ENCODE results near the gene IGF1R.
"Not testable (repeated sequence)": the region's sequence is repeated elsewhere in the genome, so short reads cannot be mapped to it uniquely, and the experiment has no call there.

The IGF1R gene

DNA sequence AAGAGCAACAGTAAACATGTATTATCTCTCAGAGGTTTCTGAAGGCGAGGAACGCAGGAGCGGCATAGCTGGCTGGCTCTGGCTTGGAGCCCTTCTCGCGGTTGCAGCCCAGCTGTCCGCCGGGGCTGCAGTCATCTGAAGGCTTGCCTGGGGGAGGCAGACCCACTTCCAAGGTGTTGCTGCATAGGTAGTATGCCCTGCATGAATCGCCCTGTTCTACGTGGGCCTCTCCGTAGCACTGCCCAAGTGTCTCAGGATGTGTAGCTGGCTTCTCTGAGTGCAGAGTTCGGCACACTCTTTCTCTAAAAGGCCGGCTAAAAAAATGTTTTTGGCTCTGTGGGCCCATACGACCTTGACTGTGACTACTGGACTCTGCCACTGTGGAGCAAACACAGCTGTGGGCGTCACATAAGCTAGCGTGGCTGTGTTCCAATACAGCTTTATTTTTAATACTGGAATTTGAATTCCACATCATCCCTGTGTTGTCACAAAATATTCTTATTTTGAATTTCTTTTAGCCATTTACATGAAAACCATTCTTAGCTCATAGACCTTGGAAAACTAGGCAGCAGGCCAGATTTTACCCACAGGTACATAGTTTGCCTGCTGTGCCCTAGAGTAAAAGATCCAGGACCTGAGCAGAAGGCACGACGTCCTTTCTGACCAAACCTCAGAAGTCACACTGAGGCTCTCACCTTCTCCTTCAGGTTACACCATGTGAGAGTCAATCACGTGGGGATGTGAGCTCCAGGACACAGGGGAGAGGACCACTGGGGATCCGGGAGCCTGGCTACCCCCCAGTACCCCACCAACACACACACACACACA, 303.4 kb downstream of the IGF1R start:
- no peak for DNase-seq

- DNase-seq = no peak
Observed at GRCh38 chr15:98952381-98952803, 304.1 kb downstream of the IGF1R start.

DNA sequence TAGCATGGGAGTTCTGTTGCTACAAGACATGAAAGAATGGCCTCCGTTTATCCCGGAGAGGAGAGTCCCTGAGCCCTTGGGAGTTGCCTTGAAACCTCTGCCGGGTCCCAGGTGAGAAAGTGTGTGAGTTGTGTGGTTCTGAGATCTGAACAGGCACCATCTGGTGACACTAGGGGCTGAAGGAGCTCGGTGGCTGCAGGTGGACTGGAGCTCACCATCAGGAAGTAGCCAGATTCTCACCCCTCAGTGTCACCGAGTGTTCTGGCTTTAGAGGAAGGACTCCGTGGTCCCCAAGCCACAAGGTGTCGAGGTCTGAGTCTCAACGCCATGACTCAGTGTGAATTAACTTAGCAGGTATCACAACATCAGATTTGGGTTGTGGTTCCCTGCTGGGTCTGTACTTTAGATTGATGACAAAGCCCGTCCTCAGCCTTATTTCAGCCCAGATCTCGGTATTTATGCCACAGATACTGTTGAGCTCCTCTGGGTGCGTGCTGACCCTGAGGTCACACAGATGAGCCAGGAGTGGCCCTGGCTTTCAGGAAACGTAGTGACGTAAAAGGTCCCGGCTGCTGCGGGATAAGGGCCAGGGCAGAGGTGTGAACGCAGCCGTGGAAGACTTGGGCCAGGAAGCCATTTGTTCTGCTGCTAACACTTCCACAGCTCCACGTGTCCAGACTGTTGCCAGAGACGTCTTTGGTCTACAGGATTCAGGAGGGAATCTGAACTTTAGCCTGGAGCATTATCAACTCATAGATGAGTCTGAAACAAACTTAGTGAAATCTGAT, 304.9 kb downstream of the IGF1R start:
- DNase-seq = no peak

DNA sequence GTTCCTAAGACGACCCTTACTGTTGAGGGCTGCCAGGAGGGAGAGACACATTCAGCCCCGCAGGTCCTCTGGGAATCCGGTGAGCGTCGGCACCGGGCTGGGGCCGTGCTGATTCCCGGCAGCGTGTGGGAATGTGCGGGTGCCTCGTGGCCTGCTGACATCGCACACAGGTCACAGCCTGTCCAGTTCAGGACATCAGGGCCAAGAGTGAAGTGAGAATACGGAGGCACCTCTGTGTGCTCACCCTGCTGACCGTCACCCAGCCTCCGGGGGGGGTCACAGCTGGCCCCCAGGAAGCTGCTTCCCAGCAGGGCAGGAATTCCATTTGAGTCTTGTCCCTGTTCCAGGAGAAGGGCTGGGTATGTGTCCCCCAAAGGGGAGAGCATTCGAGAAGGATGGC, 305.6 kb downstream of the IGF1R start:
- no peak for DNase-seq

DNA sequence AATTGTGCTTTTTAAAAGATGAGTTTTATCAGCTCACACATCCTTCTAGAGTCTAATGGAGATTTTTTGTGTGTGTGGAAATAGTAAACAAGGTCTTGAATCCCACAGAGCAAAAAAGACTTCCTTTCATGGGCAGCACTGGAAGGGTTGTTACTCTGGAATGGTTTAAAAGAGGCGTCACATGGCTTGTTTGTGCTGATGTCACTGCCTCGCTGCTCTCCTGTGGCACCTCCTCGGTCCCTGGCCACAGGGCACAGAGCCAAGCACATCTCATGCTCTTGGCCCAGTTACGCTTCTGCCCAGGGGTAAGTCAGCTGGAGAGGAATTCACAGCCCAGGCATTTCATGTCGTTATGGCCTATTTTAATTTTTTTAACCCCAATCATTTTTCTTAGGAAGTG, 306.1 kb downstream of the IGF1R start:
- no peak for DNase-seq

DNA sequence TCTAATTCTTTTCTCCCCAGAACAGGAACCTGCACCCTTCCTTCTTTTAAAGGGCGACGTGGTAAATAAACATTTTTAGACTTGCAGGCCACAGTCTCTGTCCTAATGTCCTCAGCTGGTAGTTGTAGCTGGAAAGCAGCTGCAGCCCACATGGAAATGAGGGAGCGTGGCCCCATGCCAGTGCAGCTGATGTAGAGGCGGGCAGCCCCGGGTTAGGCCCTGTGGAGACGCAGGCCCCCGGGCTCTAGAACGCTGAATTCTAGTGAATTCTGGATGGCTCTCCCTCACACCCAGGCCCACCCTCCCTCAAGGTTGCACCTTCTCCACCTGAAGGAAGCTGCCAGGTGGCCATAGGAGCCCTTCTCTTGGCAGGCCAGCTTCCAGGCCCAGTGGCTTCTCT, 307.0 kb downstream of the IGF1R start:
- DNase-seq = no peak

GRCh38 chr15:98955961-98956723, 307.8 kb downstream of the IGF1R start:
- no peak for DNase-seq

- no peak for DNase-seq
Observed at GRCh38 chr15:98956796-98957553, 308.6 kb downstream of the IGF1R start.

DNA sequence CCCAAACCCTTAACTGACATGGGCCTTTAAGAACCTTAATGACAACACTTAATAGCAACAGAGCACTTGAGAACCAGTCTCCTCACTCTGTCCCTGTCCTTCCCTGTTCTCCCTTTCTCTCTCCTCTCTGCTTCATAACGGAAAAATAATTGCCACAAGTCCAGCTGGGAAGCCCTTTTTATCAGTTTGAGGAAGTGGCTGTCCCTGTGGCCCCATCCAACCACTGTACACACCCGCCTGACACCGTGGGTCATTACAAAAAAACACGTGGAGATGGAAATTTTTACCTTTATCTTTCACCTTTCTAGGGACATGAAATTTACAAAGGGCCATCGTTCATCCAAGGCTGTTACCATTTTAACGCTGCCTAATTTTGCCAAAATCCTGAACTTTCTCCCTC, 309.3 kb downstream of the IGF1R start:
- DNase-seq = no peak

GRCh38 chr15:98958076-98958475, 309.7 kb downstream of the IGF1R start:
- DNase-seq = no peak

DNA sequence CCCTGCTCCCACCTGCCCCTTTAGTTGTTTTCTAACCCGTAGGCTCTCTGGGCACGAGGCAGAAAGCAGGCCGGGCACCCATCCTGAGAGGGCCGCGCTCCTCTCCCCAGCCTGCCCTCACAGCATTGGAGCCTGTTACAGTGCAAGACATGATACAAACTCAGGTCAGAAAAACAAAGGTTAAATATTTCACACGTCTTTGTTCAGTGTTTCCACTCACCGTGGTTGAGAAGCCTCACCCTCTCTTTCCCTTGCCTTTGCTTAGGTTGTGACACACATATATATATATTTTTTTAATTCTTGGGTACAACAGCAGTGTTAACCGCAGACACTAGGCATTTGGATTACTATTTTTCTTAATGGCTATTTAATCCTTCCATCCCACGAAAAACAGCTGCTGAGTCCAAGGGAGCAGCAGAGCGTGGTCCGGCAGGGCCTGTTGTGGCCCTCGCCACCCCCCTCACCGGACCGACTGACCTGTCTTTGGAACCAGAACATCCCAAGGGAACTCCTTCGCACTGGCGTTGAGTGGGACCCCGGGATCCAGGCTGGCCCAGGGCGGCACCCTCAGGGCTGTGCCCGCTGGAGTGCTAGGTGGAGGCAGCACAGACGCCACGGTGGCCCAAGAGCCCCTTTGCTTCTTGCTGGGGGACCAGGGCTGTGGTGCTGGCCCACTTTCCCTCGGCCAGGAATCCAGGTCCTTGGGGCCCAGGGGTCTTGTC, 310.7 kb downstream of the IGF1R start:
- DNase-seq = no peak

DNA sequence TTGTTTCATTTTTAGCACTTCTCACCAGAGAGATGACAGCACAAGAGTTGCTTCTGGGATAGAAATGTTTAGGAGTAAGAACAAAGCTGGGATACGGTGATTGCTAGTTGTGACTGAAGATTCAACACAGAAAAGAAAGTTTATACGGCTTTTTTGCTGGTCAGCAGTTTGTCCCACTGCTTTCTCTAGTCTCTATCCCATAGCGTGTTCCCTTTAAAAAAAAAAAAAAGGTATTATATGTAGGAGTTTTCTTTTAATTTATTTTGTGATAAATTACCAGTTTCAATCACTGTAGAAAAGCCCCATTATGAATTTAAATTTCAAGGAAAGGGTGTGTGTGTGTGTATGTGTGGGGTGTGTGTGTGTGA, 311.3 kb downstream of the IGF1R start:
- no peak for DNase-seq

DNA sequence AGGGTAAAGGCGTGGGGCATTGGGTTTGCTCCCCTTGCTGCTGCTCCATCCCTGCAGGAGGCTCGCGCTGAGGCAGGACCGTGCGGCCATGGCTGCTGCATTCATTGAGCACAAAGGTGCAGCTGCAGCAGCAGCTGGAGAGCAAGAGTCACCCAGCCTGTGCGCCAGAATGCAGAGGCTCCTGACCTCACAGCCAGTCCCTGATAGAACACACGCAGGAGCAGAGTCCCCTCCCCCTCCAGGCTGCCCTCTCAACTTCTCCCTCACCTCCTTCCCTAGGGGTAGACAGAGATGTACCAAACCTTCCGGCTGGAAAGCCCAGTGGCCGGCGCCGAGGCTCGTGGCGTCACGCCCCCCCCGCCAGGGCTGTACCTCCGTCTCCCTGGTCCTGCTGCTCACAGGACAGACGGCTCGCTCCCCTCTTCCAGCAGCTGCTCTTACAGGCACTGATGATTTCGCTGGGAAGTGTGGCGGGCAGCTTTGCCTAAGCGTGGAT, 312.3 kb downstream of the IGF1R start:
- no peak for DNase-seq

DNA sequence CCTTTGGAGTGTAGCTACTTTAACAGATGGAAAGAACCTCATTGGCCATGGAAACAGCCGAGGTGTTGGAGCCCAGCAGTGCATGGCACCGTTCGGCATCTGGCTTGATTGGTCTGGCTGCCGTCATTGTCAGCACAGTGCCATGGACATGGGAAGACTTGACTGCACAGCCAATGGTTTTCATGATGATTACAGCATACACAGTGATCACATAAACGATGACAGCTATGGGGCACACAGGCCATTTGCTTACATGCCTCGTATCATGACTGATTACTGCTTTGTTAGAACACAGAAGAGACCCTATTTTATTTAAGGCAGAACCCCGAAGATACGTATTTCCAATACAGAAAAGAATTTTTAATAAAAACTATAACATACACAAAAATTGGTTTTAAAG, 315.1 kb downstream of the IGF1R start:
- DNase-seq = no peak

GRCh38 chr15:98964466-98965133, 316.3 kb downstream of the IGF1R start:
- no peak for DNase-seq

DNA sequence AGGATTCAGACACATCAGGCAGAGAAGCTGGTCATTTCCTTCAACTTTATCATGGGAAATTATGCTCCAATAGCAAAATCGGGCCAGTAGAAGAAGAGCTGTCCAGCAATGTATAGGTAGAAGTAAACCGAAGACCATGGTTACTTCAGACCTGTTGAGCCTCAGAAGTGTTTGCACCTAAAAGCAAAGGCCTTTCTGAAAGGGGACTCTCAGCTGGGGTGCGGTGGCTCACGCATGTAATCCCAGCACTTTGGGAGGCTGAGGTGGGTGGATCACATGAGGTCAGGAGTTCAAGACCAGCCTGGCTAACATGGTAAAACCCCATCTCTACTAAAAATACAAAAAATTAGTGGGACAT, 316.8 kb downstream of the IGF1R start:
- not testable (repeated sequence) for DNase-seq

DNA sequence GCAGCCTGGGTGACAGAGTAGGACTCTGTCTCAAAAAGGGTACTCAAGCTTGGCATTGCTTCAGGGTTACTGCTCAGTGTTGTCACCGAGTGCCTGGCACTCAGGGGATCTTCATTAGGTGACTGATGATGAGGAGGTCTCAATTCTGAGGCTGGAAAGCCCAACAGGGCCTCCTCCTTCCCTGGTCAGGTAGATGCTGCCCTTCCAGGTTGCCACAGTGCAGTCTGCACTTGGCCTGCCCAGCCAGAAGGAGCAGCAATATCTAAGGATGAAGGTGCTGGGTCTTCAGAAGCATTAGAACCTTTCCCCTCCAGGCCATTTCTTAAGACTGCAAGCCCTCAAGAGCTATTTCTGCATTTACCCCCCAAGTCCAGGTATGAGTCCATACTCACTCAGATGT, 317.3 kb downstream of the IGF1R start:
- no peak for DNase-seq

DNA sequence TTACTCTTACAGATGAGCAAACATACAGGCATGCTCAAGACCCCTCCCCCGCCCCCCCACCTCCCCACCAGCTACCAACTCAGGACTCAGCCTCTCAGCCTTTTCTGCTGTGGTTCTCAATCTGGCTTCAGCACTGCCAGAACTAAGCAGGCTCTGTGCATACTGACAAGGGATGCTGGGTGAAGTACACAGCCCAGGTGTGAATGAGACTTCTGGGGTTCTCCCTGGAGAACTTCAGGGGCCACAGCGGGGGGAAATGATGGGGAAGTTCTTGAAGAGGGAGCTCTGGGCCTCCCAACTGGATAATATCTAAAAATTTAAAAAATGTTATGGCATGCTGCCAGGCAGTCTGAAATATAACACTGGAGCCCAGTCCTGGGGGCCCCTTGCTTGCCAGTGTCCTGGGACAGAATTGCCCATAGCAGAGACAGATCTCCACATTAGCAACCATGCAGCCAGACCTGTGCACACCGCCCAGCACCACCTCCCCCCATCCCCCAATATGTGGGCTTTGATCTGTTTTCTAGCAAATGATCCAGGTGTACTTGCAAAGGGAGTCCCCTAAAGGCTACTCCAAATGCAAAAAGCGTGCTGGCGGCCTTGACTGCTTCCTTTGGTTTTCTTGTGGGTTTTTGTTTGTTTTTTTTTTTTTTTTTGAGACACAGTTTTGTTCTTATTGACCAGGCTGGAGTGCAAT, 317.9 kb downstream of the IGF1R start:
- DNase-seq = no peak

DNA sequence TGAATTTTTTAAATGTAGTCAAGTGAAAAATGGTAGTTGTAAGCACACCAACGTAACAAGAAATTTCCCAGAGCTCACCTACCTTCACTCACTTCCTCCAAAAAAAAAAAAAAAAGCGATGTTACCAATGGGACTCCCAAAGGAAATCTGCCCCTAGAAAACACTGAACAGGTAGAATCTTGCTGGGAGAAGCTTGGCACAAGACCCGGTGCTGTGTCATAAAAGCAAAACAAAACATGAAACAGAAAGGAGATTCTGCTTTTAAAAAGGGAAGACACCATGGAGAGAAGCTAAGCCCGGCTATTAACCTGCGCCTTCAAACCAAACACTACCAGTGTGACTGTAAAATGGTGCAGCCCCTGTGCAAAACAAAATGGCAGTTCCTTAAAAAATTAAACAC, 318.8 kb downstream of the IGF1R start:
- DNase-seq = no peak

DNA sequence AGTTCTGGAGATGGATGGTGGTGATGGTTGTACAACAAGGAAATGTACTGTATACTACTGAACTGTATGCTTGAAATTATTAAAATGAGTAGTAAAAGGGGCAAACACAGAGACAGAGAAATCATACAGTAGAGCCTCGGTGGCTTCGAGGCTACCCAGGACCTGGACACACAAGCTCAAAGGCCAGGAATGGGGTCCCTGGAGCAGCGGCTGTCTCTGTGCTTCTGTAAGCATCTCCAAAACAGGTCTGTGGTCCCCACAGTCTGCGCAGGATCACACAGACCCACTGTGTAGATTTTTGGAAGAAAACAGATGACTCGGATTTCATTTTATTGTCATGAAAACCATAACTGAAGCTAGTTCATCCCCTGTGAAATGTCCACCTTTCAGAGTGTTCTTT, 319.6 kb downstream of the IGF1R start:
- DNase-seq = no peak

DNA sequence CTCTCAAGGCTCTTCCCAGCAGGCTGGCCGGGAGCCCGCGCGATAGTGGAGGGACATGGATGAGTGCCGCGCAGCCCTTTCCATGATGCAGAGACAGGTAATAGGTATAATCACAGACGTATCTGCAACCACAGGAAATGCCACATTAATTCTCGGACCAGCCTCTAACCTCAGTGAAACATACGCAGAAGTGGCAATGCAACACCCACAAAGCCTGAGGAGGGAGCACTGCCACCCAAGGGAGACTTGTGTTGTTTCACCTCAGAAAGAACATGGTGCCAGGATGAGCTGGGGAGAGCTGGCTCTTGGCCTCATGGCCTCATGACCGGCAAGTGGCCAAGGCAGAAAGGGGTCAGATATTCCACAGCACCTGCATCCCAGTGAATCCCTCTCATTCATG, 320.2 kb downstream of the IGF1R start:
- no peak for DNase-seq
